GM18498 (cell line): Measurements from ENCODE around the gene TRUB2.
"Not testable (repeated sequence)": the region's sequence is repeated elsewhere in the genome, so short reads cannot be mapped to it uniquely, and the experiment has no call there.

Experiments used
- ATAC-seq: cut with Tn5 transposase; IDR thresholded peaks from one replicate; pipeline ENCODE4 v1.9.1; 2021; ENCODE audit warnings: mild to moderate bottlenecking, moderate library complexity; ENCODE audit not compliant: unreplicated experiment

Gene TRUB2

DNA sequence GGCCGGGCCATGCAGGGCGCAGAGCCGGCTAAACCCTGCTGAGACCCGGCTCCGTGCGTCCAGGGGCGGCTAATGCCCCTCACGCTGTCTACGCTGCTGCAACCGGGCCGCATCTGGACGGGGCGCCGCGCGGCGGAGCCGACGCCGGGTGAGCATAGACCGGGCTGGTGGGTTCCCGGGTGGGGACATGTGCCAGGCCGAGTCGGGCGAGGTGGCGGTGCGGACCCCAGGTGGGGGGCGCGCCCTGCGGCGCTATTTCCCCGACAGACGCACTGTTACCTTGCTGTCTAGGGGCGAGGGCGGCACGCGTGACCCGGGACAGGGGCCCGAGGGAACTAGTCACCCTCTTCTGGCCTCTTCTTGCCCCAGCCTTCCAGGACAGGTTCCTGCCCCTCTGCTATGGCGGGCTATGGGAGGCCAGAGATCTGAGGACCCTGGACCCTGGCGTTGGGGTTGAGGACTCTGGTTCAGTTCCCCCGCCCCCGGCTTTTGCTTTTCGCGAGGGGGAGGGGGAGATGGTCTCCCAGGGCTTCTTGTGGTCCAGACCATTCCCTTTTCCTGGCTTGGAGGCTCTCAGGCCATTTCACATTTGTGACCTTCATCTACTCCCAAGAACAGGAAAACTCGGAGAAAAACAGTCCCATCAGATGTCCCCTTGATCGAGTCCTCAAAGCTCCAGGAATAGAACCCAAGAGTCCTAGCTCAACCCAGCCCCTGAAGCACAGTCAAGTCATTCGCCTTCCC, 18.6 kb upstream of the TRUB2 start:
- peak; percentile 43 for ATAC-seq

DNA sequence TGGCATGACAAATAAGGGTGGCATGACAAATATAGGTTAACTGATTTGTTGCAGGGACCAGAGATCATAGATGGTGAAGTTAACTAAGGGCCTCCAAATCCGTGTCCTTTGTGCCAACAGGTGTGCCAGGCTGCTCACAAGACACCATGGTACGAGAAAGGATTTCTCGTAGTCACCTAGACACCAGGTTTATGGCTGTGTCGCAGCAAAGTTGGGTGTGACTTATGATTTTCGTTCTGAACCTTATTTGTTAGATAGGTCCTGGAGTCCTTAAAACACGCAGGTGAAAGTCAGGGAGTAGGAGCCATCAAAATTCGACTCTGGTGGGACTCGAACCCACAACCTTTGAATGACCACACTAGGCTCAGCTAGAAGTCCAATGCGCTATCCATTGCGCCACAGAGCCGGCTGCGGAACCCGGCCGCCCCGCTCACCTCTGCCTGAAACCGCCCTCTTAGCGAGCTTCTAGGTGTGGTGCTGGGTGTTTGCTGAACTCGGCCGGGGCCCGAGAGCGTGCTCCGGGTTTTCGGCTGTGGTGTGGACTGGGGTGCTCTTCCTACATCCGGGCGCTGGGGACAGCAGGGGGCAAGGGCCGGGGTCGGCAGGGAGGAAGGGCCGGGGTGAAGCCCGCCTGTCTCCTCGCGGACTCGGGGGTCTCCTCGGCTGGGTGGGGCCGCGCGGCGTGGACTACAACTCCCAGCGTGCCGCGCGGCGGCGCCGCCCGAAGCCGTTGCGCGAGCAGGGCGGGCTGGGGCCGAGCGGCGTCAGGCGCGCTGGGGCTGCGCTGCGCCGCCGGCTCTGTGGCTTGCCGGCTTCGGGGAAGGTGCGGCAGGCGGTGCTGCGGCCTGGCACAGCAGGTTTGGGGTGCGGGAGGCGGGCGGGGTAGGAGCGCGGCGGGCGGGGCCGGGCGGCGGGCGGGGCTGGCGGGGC, 17.8 kb upstream of the TRUB2 start, which contains the start of gene SLC27A4:
SLC27A4 (plus strand) TSS at position 767 of the 930 bp plus-strand sequence. CDS start 2,606 bp downstream, outside the sequence.
- peak; percentile 86 for ATAC-seq

DNA sequence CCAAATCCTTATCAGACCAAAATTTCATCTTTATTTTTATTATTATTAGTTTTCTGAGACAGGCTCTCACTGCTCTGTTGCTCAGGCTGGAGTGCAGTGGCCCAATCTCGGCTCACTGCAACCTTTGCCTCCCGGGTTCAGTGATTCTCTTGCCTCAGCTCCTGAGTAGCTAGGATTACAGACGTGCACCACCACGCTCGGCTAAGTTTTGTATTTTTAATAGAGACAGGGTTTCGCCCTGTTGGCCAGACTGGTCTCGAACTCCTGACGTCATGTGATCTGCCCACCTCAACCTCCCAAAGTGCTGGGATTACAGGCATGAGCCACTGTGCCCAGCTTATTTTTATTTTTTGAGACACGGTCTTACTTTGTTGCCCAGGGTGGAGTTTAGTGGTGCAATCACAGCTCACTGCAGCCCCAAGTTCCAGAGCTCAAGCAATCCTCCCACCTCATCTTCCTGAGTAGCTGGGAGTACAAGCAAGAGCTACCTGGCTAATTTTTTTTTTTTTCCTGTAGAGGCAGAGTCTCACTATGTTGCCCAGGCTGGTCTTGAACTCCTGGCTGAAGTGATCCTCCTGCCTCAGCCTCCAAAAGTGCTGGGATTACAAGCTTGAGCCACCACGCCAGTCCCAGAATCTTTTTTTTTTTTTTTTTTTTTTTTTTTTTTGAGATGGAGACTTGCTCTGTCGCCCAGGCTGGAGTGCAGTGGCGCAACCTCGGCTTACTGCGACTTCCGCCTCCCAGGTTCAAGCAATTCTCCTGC, 16.8 kb upstream of the TRUB2 start:
- not testable (repeated sequence) for ATAC-seq

DNA sequence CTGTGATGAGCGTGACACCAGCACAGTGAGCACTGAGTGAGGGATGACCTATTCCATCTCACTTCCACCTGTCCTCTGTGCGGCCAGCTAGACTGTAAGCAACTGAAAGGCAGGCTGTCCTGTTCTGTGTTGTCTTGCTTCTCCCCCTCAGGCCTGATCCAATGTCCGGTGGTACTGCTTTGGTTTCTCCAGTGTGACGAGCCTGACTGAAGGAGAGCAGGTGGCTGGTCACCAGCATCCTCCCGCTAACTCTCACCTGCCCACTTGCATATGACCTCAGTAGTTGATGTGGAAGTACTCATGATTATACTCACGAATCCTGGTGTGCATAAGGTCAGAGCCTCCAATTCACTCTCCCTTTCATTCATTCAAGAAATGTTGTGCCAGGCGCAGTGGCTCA, 15.7 kb upstream of the TRUB2 start:
- no peak for ATAC-seq

DNA sequence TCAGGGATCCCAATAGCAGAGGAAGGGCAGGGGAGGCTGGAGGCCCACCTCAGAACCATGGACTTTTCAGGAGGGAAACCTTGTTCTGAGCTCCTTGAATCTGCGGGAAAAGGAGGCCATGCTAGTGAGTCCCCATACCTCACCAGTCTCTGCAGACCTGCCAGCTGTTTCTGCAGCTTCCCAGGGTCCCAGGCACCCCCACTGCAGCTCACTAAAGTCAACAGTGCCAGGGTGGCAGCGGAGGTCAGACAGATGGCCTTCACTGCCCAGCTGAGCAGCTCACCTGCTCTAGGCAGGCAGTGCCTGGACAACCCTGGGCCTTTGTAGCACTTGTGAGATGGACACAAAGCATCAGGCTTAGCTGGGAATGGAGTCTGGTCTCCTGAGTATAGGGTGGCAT, 13.7 kb upstream of the TRUB2 start:
- no peak for ATAC-seq

DNA sequence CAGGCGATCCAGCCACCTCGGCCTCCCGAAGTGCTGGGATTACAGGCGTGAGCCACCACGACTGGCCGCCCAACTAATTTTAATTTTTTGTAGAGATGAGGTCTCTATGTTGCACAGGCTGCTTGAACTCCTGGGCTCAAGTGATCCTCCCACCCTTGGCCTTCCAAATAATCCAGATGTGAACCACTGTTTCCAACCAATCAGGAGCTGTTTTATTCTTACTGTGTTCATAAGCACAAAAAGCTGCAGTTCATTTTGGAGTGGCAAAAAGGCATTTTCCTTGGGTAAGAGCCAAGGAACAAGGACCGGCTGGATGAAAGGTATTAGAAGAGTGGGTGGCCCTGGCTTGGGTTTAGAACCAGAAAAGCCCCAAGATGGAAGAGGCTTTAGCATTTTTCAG, 12.9 kb upstream of the TRUB2 start:
- no peak for ATAC-seq

DNA sequence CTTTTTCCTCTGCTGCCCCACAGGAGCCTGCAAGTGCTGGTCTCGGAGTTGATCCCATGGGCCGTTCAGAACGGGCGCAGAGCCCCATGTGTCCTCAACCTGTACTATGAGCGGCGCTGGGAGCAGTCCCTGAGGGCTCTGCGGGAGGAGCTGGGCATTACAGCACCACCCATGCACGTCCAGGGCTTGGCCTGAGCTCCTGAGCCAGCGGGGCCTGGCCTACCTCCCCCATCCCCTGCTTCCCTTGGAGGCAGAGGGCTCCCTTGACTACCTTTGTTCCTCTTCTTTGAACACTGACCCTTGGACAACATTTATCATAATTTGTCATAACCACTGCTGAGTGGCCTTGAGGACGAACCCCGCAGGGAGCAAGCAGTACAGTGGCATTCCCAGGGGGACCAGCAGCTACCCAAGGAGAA, 11.2 kb upstream of the TRUB2 start:
- ATAC-seq: no peak

DNA sequence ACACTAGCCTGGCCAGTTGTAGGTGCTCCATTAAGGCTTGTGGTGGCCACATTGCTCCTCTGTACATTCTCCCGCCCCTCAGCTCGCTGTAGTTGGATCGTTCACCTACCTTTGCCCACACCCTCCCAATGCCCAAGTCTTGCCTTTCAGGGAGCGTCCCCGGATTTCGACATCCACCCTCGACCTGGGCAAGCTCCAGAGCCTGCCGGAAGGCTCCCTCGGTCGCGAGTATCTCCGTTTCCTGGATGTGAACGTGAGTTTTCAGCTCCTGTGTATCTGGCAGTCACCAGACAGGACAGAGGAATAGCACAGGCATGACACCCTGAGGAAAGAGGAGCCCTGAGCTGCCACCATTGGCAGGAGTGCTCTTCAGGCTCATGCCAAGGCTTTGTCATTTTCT, 3.4 kb upstream of the TRUB2 start:
- ATAC-seq: no peak

DNA sequence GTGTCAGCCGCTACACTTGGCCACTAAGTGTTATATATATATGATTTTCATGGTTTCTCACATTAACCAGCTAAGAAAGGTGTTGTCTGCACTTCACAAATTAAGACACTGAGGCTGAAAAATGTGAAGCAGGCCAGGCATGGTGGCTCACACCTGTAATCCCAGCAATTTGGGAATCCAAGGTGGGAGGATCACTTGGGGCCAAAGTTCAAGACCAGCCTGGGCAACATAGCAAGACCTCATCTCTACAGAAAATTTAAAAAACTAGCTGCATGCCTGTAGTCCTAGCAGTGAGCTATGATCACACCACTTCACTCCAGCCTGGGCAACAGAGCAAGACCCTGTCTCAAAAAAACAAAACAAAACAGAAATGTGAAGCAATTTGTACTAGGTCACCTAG, 2.2 kb upstream of the TRUB2 start:
- no peak for ATAC-seq

DNA sequence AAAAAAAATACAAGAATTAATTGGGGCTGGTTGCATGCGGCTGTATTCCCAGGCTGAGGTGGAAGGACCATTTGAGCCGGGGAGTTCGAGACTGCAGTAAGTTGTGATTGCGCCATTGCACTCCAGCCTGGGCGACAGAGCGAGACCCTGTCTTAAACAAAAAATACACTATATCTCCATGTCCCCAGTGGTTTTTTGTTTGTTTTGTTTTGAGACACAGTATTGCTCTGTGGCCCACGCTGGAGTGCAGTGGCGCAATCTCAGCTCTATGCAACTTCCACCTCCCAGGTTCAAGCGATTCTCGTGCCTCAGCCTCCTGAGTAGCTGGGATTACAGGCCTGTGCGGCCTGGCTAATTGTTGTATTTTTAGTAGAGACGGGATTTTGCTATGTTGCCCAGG, 1.5 kb upstream of the TRUB2 start:
- ATAC-seq: no peak

DNA sequence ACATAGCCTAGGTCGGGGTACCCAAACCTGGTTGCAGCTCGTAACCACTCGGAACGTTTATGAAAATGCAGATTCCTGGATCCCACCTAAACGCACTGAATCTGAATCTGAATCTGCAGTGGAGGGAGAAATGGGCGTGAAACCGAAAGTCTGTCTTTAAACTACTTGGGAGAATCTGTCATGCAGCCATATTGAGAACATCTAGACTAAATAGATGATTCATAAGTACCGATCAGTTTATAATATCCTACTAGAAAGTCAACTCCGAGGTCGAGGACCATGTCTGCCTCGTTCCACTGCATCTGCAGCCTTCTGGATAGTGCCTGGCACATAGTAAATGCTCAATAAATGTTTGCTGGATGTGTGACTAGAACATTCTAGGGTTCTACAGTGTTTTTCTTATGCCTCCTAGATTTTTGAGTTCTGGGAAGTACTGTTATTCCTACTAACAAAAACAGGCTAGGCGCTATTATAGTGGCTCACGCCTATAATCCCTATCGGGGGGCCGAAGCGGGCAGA, 1.0 kb upstream of the TRUB2 start:
- ATAC-seq: no peak

DNA sequence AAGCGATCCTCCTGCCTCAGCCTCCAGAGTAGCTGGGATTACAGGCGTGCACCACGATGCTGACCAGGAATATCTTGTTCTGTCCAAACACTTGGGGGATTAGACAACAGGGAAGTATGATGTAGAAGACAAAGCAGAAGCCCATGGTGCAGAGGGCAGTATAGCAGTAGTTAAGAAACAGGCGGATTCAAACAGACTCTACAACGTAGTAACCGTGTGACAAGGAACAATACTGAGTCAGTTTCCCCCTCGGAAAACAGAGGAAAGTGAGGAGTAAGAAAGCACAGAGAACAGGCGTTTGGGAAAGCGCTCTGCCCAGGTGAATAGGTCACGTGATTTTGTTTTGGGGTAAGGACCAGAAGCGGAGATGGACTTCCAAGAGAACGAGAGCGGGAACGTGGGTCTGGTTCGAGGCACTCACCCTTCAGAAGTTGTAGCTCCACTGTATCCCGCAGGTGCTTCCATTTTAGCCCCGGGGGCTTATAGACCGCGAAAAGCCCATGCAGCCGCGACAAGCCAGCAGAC, 306 bp downstream of the TRUB2 start:
- peak; percentile 12 for ATAC-seq

DNA sequence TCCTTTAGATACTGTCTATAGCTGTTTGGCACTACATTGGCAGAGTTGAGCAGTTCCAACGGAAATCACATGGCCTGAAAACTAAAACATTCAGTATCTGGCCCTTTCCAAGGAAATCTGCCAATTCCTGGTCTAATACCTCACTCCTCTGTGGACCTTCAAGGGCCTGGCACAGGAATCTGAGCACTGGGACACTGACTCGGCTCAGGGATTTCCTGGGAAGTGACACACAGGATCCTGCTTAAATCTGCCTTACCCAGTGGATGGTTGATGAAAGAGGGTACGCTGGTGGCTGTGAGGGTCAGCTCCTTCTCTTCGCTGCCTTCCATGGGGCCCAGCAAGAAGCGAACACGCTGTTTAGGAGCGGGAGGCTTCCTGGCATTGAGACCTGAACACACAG, 904 bp downstream of the TRUB2 start:
- ATAC-seq: no peak

DNA sequence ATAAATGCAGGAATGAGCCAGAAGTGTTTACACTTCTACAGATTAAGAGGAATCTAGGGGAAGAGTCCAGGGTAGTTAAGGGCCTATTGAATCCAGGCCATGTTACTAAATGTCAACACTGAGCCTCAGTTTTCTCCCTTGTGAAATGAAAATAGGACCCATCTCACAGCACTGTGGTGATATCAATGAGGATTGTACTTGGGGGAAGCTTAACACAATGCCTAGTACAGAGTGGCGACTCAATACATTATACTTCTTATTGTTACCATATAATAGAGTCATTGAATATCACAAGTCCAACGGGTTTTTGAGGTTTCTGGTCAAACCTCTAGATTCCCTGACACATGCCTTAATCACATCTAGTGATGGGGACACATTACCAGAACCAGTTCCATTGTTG, 4.6 kb downstream of the TRUB2 start:
- no peak for ATAC-seq

DNA sequence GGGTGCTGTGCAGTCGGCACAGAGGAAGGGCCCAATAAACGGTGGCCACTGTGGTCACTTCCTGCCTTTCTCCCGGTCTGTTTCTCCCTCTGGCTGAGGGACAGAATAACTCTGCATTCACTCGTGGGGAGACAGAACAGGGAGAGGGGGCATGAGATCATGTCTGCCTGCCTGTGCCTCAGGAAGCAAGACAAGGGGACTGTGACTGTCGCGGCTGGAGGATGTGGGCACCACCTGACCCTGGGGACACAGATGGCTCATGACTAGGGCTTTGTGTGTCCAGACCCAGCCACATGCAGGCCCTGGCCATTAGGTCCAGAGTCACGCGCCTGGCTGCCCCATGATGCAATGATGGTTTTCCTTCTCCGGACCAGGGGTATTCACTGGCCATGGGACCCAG, 5.8 kb downstream of the TRUB2 start:
- no peak for ATAC-seq

DNA sequence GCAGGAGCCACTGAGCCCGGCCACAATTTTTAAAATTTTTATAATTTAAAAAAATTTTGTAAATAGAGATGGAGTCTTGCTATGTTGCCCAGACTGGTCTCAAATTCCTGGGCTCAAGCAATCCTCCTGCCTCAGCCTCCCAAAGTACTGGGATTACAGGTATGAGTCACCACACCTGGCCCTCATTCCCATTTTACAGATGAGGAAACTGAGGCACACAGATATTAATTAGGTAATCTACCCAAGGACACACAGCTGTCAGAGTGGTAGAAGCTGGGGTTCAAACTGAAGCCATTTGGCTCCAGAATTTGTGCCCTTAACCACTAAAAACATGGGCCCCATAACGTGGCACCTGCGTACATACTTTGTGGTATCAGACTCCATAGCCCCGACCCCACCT, 7.5 kb downstream of the TRUB2 start:
- no peak for ATAC-seq

DNA sequence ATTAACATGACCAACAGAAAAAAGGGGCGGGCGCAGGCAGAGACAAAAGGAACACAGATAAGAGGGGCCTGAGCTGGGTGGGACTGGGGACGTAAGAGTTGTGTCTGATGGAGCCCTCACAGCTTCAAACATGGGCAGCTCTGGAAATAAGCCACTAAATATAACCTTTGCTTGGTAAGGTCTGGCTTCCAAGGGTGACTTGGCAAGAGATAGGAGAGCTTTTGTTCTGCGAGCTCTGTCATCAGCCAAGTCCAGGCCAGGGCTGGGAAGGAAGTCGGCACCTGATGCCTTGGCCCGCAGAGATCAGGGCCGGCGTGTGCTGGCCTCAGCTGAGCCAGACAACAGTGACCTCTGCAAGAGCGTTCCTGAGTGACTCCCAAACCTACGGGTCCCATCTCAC, 11.8 kb downstream of the TRUB2 start:
- no peak for ATAC-seq

DNA sequence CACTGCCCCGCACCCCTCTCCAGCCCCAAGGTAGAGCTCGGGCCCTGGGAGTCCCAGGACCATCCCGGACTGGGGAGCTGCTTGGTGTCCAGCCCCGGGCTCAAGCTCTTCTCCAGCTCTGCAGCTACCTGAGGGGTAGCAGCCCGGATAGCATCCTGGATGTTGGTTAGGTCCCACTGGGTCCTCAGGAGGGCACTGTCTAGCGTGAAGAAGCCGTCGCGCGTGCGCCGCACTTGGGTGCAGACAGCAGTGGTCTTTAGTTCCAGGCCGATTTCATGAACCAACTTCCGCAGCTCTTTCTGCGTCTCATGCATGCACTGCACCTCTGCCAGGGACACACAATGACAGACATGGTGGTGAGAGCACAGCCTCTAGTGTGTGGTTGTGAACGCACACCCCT, 12.7 kb downstream of the TRUB2 start:
- no peak for ATAC-seq

DNA sequence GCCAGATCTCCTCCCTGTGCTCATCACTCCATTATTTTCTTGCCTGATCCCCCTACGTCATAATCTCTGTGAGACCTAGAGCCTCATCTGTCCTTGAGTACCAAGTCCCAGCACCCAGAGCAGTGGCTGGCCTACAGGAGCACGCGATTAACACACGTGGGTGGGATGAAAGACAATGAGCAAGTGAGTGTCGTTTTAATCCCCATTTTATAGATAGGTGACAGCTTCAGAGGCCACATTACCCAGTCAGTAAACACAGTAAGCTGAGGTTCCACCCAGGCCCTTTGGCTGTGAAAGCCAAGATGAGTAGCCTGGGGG, 17.3 kb downstream of the TRUB2 start:
- no peak for ATAC-seq

DNA sequence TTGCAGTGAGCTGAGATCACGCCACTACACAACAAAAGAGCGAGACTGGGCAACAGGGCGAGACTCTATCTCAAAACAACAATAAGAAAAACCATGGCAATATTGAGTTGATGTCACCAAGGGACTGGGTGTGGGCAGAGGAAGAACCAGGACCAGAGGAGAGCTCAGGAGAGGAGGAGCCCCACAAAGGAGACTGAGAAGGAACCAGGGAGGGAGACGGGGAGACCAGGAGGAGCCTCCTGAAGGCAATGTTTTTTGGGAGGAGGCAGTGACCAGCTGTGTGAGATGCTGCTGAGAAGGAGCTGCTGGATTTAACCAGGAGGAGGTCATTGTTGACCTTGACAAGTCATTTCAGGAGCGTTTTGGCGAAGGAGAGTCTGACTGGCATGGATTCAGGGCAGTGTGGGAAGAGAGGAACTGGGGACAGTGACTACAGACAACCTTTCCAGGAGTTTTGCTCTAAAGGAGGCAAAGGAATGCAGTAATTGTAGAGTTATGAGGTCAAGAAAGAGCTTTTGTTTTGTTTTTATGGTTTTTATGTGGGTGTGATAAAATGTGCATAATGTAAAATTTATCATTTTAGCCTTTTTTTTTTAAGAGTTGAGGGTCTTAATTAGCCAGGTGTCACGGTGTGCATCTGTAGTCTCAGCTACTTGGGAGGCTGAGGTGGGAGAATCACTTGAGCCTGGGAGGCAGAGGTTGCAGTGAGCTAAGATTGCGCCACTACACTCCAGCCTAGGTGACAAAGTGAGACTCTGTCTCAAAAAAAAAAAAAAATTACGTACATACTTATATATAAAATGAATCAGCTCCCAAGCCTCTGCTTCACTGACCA, 17.9 kb downstream of the TRUB2 start:
- no peak for ATAC-seq
